Lower leg skin (tissue), 4 donors: ENCODE results near the gene B3GNT8. TPM values are rescaled to one million over a fixed set of nuclear protein-coding genes. Genes with fewer than 3 reads are reported as not detected.

Experiments used
- DNase-seq, 2 donors: peaks; one replicate each; pipeline ENCODE4 v3.0.0-alpha.2; 2019; ENCODE audit warnings: low spot score in 2 of 2
- H3K4me3 ChIP-seq: fragments of 200-600 bp; sonication (generic); 2 replicates; pipeline ENCODE4 v1.5.1; 2017; ENCODE audit warnings: mild to moderate bottlenecking, low read depth; ENCODE audit not compliant: poor library complexity, severe bottlenecking
- POLR2A ChIP-seq, 2 donors: fragments of 450-650 bp; IDR thresholded peaks; one replicate each; pipeline ENCODE4 v1.6.1; 2016 to 2017; ENCODE audit warnings: antibody characterized with exemption in 2 of 2, mild to moderate bottlenecking in 1 of 2, moderate library complexity in 1 of 2
- WGBS, 2 donors: methylation state at CpG; one replicate each; pipeline ENCODE4 v1.1.5; 2018; 5-methylcytosine and 5-hydroxymethylcytosine counted together
- intact Hi-C: fragments of 100-400 bp; cut with DNase I; formaldehyde crosslinking; loops from one replicate; pipeline ENCODE4 v1.15.0; 2023; ENCODE audit warnings: low total_unique reads
- total RNA-seq, 4 donors: library from RNA; depleted of rRNA; stranded (reverse); fragments of >200 nt; gene quantifications; one replicate each; pipeline ENCODE4 v1.1.0, GENCODE V29; 2016
- TF ChIP-seq, protein P1 (sequence below), 3 donors: fragments of 450-650 bp; IDR thresholded peaks; one replicate each; pipeline ENCODE4 v1.5.1; 2016; ENCODE audit warnings: antibody characterized with exemption in 3 of 3, mild to moderate bottlenecking in 3 of 3, moderate library complexity in 2 of 3

The B3GNT8 gene
- total RNA-seq, 4 donors from 2014 or later, result 9.2 to 33.3 (median 16.7) TPM

DNA sequence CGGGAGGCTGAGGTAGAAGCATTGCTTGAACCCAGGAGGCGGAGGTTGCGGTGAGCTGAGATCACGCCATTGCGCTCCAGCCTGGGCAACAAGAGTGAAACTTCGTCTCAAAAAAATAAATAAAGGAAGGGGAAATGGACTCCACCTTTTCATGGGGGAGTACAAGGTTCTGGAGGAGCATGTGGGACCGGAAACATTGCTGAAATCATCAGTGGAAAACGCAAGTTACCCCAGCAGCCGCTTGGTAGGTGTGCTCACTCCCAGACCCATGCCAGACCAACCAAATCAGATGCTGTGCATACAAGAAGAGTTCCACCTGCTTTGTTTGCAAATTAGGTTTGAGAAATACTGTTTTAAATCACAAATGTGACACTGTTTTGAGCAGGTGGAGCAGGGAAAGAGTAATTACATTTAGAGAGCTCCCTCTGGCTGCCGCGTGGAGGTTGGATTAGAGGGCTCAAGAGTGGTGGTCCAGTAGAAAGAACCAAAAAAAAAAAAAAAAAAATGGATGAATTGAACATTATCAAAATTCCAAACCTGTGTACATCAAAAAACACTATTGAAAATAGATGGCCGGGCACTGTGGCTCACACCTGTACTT is 20.7 kb upstream of the B3GNT8 start:
- 59 to 67% methylated on average over 12 of the region's 12 CpGs for WGBS, 2 donors
- H3K4me3 ChIP-seq, result no peak overlapping the region
- TF ChIP-seq, protein P1, sequence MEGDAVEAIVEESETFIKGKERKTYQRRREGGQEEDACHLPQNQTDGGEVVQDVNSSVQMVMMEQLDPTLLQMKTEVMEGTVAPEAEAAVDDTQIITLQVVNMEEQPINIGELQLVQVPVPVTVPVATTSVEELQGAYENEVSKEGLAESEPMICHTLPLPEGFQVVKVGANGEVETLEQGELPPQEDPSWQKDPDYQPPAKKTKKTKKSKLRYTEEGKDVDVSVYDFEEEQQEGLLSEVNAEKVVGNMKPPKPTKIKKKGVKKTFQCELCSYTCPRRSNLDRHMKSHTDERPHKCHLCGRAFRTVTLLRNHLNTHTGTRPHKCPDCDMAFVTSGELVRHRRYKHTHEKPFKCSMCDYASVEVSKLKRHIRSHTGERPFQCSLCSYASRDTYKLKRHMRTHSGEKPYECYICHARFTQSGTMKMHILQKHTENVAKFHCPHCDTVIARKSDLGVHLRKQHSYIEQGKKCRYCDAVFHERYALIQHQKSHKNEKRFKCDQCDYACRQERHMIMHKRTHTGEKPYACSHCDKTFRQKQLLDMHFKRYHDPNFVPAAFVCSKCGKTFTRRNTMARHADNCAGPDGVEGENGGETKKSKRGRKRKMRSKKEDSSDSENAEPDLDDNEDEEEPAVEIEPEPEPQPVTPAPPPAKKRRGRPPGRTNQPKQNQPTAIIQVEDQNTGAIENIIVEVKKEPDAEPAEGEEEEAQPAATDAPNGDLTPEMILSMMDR (IDR thresholded peaks at IDR 0.05), result no peak
- TF ChIP-seq POLR2A (IDR thresholded peaks at IDR 0.05), result no peak
- intact Hi-C loops, result no loop called here
- DNase-seq, result no peak

DNA sequence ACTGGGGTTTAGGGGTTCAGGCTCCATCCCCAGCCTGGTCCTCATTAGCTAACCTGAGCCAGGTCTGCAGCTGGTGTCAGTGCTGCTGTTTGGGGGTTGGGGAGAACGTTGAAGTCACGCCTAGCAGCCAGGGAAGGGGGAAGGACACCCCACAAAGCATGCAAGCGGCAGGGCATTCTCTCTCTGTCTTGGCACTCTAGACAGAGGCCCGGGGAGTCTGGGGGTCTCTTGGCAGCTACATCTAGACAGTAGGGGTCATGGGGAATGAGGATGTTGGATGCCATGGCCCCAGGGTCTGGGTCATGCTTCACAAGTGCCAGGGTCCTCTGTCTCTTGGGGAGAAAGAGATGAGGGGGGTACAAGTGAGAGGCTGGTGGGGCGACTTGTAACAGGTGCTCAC is 18.4 kb upstream of the B3GNT8 start:
- intact Hi-C loops, result no loop called here
- TF ChIP-seq POLR2A (IDR thresholded peaks at IDR 0.05), result no peak
- TF ChIP-seq, protein P1 (IDR thresholded peaks at IDR 0.05), result no peak
- WGBS, 2 donors, result 49 to 79% methylated on average over 5 of the region's 5 CpGs
- DNase-seq, result peak in 1 of 2 donors; percentile 53
- H3K4me3 ChIP-seq, result no peak overlapping the region

DNA sequence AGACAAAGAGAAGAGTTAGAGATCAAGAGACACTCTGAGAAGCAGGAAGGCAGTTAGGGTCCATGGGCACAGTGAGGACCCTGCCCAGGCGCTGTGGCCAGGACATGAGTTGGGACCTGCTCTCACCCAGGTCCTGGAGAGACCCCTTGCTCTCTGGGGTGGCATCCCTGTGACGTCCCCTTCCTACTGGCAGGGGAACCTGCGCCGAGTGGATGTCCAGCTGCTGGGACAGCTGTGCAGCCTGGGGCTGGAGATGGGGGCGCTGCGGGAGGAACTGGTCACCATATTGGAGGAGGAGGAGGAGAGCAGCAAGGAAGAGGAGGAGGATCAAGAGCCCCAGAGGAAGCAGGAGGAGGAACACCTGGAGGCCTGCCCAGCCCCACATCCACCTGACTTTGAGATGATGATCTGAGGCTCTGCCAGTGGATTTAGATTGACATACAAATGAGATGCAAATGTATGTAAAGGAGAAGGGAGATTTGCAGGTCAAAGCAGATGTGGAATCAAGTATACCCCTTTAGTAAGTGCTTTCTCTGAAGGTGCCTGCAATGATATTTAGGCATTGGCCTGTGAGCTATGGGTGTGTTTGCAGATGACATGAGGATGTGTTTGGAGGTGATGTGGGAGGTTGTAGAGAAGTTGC is 16.8 kb upstream of the B3GNT8 start:
- intact Hi-C loops, result no loop called here
- WGBS, 2 donors, result 60% methylated on average over 6 of the region's 6 CpGs
- TF ChIP-seq POLR2A (IDR thresholded peaks at IDR 0.05), result no peak
- TF ChIP-seq, protein P1 (IDR thresholded peaks at IDR 0.05), result no peak
- H3K4me3 ChIP-seq, result no peak overlapping the region
- DNase-seq, result peak in 1 of 2 donors; percentile 75

DNA sequence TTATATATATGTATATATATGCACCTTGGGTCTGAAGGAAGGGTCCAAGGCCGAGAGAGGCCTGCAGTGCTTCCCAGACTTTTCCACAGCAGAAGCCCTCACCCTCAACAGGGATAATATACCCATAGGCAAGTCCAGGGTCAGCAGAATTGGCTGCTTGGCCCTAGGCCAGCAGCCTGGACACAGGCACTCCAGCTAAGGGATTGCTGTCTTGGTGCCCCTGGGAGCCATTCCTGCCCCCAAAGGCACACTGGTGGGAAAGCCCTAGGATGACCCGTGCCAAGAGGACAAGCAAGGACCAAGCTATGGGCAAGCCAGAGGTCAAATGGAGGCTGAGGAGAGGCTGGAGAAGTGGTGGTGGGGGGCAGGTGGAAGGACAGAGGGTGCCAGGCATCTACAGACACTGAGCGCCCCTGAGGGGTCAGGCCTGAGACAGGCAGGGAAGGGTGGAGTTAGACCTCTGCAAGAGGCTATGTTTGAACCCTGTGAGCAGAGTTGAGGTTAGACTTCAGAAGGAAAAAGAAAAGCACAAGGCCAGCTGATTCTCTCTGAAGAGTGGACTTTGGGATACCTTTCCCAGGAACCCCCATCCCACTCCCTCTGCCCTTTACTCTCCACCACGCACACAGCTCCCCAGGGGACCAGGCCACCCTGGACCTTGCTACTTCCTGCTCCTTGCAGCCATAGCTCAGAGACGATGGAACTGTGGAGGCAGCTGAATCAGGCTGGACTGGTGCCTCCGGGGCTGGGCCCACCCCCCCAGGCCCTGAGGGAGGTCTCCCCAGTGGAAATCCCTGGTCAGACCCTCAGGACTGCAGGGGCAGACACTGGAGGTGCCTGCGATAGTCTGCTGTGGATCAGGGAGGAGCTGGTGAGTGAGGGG is 15.5 kb upstream of the B3GNT8 start, which contains the start of gene ERICH4:
ERICH4 (plus strand) TSS at position 684 of the 883 bp plus-strand sequence; CDS start at position 698, 14 bp downstream.
- WGBS, 2 donors, result 64 to 65% methylated on average over 7 of the region's 7 CpGs
- no peak within 1 kb of the TSS for H3K4me3 ChIP-seq
- intact Hi-C loops, result no loop called here
- peak in 1 of 2 donors; percentile 76 for DNase-seq
- no peak for TF ChIP-seq POLR2A (IDR thresholded peaks at IDR 0.05)
- TF ChIP-seq, protein P1 (IDR thresholded peaks at IDR 0.05), result no peak

DNA sequence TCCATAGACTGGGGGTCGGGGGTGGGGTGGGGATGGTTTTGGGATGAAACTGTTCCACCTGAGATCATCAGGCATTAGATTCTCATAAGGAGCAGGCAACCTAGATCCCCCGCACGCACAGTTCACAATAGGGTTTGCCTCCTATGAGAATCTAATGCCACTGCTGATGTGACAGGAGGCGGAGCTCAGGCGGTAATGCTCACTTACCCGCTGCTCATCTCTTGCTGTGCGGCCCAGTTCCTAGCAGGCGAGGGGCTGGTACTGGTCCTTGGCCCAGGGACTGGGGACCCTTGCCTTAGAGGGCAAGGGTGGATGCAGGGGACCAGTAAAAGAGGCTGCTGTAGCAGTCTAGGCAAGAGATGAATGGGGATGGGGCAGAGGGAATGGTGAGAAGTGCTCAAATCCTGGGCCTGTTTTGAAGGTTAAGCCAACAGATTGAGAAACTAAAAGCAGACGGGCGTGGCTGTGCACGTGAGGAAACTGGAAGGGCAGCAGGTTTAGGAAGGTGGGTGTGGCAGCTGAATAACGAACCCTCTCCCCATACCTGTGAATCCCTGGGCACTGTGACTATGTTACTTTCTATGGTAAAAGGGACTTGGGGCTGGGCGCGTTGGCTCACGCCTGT is 14.3 kb upstream of the B3GNT8 start:
- intact Hi-C loops, result no loop called here
- no peak overlapping the region for H3K4me3 ChIP-seq
- peak in 1 of 2 donors; percentile 59 for DNase-seq
- WGBS, 2 donors, result 64 to 71% methylated on average over 15 of the region's 15 CpGs
- no peak for TF ChIP-seq POLR2A (IDR thresholded peaks at IDR 0.05)
- TF ChIP-seq, protein P1 (IDR thresholded peaks at IDR 0.05), result no peak
